ENCODE data around the gene HACD2.

DNA sequence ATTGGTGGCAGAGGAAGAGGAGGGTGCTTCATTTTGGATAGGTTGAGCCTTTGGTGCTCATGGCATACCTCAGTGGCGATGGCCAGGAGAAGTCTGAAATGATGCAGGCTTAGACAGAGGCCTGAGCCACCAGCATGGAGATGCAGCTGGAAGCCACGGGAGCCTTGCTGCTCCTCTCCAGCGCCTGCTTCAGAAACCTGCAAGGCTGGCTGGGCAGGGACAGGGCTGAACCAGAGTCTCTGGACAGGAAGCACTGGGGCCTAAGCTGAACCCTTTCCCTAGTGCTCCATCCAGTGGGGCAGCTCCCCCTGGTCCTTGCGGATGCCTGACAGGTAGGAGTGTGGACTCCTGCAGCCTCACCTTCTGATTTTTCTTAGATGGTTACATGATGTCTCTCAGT lies 99.3 kb downstream of the HACD2 start:
- TF ChIP-seq, protein P1, sequence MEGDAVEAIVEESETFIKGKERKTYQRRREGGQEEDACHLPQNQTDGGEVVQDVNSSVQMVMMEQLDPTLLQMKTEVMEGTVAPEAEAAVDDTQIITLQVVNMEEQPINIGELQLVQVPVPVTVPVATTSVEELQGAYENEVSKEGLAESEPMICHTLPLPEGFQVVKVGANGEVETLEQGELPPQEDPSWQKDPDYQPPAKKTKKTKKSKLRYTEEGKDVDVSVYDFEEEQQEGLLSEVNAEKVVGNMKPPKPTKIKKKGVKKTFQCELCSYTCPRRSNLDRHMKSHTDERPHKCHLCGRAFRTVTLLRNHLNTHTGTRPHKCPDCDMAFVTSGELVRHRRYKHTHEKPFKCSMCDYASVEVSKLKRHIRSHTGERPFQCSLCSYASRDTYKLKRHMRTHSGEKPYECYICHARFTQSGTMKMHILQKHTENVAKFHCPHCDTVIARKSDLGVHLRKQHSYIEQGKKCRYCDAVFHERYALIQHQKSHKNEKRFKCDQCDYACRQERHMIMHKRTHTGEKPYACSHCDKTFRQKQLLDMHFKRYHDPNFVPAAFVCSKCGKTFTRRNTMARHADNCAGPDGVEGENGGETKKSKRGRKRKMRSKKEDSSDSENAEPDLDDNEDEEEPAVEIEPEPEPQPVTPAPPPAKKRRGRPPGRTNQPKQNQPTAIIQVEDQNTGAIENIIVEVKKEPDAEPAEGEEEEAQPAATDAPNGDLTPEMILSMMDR (optimal IDR thresholded peaks at IDR 0.05 in 1 of 3, IDR thresholded peaks at IDR 0.05 in 1 of 3, conservative IDR thresholded peaks at IDR 0.05 in 1 of 3; ENCODE audit: extremely low read depth in 1 of 3, insufficient read depth in 2 of 3, low read length in 3 of 3) = no peak
- TF ChIP-seq EZH2 (IDR thresholded peaks at IDR 0.05; ENCODE audit: low read length) = no peak

Measured in keratinocyte (primary cell).